GM19452 (cell line): ENCODE results near the gene TLL1.

Experiments
- ATAC-seq: cut with Tn5 transposase; IDR thresholded peaks from one replicate; pipeline ENCODE4 v1.9.1; 2021; ENCODE audit not compliant: unreplicated experiment

Gene TLL1

DNA sequence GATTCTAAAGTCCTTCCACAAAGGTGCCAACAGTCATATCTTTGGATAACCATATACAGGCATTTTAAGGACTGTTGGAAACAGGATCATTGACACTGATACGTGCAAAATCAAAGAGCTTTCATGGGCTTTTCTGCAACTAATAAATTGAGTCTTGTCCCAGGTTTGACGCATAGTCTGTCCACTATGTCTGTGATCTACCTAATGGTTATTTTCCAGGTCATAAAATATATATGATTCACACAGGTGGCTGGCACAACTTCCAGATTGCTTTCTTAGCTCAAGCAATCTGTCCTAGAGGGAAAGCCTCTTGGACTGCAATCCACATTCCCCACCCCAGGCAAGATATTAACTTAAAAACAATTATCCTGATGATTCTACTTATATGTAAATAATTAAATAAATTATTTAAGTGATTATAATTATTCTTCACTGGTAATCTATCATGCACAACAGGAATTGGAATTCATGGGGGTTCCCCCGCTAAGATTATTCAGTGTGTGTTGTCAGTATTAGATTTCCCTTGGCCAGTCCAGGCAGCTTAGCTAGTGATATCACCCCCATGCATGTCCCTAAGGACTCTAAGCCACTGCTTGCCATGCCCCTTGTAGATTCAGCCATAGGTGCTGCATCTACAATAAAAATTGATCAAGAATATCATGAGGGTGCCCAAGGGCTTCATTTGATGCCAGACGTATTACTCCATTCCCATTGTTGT, 97.8 kb downstream of the TLL1 start:
- ATAC-seq = no peak

DNA sequence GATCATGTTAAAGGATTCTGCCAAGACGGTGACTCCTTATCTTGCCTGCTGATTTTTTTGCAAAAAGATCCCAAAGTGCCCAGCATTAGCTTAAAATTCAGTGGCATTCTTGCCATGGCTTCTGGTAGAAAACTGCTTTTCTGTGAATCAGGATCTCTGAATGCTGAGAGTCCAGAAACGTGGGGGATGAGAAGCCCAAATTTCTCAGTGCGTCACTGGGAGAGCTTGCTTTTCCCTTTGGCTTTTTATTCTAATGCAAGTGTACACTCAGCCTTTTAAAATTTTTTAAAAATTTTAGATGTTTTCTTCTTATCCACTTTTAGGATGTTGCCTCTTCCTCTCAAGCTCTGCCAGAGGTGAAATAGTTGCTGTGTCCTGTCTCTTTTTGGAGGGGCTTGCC, 98.4 kb downstream of the TLL1 start:
- no peak for ATAC-seq

DNA sequence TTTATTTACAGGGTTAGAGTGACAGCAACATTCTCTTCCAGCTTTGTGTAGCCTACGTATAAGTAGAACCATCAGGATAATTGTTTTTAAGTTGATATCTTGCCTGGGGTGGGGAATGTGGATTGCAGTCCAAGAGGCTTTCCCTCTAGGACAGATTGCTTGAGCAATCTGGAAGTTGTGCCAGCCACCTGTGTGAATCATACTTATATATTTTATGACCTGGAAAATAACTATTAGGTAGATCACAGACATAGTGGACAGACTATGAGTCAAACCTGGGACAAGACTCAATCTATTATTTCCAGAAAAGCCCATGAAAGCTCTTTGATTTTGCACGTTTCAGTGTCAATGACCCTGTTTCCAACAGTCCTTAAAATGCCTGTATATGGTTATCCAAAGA, 98.9 kb downstream of the TLL1 start:
- ATAC-seq = no peak

DNA sequence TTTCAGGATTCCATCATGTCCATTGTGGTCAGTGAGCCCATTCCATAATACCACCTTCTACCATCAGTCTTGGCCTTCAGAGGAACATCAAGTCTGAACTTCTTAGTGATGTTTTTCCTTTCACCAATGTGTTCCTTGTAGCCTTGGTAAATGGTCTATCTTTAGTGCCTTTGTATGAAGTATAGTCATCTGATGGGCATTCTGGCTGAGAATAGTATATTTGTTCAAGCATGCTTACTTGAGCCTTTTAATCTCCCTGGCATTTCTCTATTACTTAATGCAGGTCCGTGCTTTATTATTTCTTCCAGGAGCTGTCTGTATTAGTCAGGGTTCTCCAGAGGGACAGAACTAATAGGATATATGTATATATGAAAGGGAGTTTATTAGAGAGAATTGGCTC, 99.7 kb downstream of the TLL1 start:
- ATAC-seq = no peak

DNA sequence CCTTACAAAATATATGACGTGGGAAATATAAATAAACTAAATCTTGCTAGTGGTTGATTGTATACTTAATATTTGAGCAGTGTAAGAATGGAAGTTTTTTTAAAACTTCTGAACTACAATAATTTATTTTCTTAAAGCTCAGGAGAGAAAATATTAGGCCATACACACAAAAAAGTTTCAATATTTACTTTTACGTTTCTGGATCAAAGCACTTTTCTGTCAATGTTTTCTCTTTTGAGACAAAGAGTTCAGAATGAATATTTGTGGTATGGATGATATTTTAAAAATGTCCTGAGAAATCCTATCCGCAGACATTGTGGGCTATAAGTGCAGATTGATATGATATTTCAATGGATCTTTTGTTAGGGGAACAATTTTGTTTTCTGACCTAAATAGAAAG, 109.9 kb downstream of the TLL1 start:
- no peak for ATAC-seq

DNA sequence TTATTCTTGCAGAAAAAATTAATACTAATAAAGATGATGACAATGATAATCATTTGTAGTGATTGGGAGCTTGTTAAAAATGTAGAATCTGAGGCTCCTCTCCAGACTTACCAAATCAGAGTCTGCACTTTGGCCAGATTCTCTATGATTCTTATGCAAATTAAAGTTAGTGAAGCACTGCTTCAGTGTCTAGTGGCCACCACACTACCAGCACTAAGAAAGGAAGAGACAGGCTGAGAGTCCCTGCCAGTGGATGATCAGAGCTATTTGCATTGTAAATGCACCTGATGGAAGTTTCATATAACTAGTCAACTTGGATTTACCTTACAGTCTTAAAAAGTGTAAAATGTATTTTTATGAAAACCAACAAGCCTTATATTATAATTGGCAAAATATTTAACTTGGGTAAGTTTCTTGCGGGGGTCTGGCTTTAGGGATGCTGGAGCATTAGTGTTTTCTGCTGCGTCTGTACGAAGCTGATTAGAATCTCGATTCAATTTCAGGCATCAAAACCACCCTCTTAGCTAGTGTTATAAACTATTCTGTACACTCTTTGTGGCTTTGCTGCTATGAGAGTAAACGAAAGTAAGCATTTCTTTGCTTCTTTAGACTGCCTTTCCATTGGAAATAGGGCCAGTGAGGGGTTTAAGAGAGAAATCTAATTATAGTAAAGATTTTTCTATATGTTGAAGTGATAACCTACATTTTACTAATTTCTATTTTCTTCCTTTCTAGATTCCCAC, 114.1 kb downstream of the TLL1 start:
- ATAC-seq = no peak

DNA sequence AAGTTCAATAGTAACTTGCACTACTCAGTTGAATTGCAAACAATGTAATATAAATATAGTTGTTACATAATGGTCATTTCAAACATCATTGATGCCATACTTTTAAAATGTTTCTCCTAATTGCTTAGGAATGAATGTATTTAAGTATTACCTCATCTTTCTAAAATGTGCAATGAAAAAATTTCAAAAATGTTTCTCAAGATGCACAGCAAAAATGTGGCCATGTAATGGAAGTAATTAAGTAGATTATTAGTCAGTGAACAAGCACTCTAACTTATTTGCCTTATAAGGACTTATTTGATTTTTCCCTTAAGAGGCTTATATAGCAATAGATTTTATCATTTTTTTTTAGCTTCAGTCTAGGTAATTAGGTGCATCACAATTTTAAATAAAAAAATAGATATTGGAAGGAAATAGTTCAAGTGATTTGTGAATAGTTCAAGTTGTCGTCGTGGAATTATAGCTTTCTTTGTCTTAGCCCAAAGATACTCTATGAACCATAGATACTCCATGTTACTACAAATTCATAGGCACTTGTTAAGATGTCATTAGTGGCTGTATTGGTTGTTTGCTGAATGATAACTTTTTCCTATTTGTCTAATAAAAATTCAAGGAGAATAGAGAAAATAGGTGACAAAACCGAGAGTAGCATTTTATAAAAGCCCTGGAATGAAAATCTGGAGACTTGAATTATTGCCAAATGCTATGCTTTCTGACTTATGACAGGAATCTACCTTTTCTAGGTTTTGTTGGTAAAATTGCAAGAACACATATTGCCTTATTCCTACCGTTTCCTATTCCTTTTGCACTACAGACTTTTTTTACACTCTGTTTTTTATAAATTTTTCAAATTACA, 118.5 kb downstream of the TLL1 start:
- no peak for ATAC-seq

DNA sequence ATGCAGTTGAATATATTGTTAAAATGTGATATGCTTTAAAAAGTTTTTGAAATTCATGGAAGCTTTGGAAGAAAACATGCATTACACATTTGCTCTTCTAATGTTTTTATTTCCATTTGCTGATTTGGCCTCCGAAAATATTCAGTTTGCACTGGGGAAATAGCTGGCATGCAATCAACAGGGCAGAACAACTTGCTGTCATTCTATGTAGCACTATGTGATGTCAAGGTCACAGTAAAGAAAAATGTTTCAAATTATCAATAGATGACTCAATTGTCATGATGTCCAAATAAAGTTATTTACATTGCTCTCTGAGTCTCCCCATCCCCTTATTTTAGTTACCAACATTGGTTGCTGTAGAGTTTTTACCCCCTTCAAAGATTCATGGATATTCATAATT, 119.2 kb downstream of the TLL1 start:
- ATAC-seq = no peak

DNA sequence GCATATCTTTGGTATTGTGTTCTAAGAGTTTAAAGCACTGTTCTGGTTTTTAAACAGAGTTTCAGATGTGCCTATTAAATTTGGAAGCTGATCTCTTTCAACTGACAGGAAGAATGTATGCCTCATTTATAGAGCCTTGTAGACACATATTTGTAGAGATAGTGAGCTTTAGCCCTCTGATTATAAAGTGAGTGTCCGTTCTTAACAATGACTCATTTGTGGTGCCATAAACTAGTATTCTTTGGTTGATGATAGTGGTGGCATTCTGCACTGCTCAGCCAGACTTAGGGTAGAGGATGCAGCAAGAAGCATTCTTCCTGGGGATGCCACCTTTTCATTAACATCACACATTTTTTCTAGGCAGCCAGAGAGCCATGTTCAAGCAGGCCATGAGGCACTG, 121.7 kb downstream of the TLL1 start:
- no peak for ATAC-seq

DNA sequence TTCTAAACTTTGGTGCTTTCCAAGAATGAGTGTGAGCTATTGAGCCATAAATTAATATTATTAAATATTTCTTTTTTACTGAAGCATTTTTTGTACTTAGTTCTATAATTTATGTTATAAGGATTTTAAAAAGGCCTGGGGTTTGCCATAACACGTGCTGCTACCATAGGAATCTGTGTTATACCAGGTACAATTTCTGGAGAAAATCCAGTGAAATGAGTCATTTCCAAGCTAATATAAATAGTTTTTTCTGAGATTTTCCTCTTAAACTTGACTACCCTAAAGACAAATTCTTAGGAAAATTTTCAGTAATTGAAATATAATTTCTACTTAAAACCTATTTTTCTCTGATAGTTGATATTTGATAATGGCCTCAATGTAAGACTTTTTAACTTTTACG, 130.8 kb downstream of the TLL1 start:
- no peak for ATAC-seq

DNA sequence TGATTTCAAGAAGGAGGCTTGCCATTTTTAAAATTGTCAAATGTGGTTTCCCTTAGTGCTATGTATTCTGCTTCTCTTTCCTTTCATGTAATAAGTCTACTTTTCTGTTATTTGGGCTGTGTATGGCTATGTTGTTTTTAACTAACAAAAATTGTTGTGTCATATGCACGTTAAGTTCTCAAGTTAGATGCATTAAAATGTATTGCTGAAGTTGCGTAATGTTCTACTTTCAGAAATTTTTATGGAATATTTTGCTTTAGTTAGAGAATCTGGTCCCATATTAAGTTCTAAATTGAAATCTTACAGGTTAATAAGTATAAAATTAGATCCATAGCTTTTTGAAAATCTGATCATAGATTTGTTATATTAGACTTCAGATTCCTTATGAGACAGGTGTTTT, 133.2 kb downstream of the TLL1 start:
- ATAC-seq = no peak

DNA sequence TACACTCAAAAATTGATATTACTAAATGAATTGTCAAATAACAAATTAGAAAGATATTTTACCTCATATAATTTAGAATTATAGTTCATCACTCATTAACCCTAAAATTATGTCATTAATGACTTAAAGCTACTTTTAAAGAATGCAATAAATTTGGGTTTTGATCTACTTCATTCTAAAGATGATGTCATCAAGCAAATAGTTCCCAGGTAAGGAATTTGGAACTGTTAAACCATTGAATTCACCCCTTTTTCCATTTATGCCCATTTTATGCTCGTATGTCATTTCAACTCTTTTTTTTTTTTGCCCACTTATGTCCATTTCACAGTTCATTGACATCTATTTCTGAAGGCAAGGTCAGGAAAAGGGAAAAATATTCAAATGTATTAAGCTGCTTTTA, 135.5 kb downstream of the TLL1 start:
- no peak for ATAC-seq

DNA sequence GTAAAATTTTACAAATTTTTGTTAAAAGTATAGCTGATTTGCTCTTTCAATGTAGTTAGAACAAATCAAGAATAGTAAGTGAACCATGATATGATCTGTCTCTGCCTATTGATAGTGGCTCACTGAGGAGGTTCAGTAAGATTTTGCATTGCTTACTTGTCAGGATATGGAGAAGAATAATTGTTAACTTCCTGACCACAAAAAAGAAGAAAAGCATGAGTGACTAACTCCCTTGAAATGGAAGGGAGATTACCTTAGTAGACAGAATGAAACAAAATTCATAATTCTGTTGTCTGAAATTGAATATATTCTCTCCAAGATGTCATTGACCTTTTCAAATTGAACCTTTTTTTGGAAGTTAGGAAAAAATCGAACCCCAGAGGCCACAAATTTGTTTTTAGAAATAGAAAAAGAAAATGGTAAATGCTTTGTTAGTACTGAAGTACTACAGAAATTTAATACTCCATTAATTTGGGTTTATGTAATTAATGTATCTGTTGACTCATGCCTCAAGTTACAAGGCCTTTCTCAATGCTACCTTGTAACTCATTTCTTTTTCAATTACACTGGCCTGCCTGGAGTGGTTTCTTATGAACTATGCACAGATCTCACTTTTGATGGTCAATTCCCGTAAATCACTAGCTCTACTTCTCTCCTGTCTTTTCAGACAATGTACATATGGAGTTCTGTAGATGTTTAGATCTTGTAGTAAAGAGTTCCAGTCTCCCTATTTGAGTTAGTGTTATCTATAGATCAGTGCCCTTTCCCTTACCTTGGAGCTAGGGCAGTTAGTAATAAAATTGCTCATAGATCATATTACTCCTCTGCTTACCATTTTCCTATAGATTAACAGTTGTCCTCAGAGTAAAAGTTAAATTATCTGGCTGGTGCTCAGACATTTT, 139.3 kb downstream of the TLL1 start:
- ATAC-seq = no peak

DNA sequence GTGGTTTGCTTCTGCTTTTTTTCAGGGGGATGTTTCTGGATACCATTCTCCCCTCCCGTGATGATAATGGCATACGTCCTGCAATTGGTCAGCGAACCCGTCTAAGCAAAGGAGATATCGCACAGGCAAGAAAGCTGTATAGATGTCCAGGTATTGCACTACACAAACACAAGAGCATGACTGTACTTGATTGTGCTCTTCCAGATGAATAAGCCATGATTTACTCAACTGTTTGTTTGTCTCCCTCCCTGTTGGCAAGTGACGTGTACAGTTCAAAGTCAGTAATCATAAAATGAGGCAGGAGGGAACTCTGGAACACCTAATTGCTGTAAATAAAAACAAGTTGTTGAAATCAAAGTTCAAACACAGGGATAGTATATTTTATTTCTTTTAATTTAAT, 141.4 kb downstream of the TLL1 start:
- no peak for ATAC-seq

DNA sequence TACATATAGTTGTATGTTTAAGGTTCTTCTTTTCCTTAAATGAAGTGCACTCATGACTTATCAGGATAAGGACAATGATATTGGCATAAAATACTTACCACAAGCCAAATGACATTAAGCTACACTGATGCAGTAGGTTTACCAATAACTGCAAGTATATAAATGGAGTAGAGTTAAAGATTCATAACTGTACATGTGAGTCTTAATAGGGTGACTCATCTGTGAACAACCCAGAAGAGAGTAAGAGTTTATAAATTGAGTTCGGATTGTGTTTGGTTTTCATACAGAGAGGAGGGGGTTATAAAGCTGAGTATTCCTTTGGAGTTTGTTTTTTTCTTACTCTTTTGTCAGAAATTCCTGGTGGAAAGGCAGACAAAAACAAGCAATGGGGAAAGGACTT, 144.8 kb downstream of the TLL1 start:
- no peak for ATAC-seq

DNA sequence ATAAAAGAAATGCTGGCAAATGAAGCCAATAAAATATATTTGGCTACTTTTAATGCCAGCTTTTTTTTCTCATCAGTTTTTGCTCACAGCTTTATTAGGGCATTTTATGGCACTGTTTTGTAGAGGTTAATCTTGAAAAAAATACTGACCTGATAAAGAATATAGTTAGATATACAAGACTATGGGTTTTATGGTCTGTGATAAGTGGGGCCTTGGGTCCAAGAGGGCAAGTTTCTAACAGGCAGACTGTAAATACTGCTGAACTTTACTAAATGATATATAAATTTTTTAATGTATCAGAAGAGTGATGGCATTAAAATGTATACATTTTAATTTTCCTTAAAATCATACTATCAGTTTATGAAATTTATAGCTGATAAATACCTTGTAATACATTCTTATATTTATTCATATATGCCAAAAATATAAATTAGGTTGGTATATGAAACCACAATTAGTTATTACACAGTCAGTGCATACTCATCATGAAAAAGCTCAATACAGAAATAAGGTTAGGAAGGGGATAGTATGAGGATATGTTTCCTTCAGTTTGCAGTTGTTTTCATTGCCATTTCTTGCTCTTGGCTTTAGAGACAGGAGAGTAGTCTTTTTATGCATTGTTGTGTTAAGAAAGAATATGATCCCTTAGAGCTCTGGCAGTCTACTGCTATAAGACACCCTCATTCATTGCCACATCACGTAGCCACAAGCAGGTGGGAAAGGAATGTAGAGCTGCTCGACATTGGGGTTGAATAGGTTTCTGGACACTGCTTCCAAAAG, 146.6 kb downstream of the TLL1 start:
- no peak for ATAC-seq

DNA sequence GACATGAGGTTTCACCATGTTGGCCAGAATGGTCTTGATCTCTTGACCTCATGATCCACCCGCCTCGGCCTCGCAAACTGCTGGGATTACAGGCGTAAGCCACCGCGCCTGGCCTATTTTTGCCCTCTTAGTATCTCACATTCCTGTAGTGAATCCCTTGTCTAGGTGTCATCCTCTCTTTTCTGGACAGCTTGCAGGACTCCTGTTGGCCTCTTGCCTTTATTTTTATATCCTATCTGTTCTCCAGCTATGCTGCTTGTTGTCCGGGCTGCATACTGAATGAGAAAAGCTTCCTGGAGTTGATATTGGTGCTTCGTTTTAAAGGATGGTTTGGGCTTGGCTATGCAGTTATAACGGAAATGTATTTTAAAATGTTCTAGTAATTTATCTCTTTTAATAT, 148.6 kb downstream of the TLL1 start:
- ATAC-seq = no peak

DNA sequence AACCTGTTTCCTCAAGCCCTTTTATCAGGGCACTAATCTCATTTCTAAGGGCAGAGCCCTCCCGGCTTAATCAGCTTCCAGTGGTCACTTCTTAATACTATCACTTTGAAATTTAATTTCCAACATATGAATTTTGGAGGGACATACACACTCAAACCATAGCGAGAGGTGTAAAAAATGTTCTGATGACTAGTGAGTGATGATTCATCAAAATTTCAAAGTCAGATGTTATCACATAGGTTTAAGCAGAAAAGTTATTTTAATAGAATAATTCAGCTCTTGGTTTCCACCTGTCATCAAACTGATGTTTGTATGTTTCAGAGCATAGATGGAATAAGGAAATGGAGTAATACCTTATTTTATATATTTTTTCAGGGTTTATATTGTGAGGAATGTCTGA, 161.9 kb downstream of the TLL1 start:
- ATAC-seq = no peak

DNA sequence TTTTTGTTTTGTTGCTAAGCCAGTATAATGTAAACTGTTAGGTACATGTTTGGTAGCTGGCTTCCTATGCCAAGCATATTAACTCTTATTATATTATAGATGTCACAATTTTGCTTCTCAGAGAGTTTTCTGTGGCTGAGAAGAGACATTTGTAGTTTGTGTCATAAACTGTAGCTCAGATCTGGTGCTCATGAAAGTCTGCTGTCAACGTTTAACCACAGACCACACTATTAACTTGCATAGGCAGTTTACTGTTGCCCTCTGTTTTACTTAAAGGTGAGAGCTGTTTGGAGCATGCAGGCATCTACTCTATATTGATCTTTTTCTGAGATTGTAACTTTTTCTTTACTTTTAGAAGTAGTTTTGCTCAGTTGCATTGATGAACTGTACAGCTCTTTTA, 166.8 kb downstream of the TLL1 start:
- ATAC-seq = no peak

DNA sequence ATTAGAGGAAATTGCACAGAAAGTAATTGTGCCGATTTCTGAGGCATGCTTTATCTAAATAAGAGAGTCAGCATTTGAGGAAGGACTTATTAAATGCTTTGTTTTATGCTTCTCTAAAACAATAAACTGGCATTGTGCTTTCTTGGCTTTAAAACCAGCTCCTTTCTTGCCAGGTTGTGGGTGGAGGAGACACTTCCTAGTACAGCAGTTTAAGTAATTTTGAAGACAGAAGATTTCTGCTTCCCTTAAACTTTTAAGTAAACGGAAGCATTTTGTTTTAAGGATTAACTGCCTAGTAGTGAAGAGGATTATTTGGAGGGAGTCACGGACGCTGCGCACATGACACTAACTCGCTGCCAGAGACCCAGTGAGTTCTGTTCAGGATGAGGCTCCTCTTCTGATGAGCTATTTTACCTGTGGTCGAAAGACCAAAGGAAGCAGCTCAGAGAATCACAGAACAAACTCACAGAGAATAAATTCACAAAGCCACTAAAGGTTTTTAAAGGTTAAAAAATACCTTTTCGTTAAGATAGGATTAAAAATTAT, 169.5 kb downstream of the TLL1 start:
- ATAC-seq = no peak
